ENCODE measurements around the gene PCCA. TPM values are rescaled to one million over a fixed set of nuclear protein-coding genes. Genes with fewer than 3 reads are reported as not detected.

Gene PCCA
- polyA plus RNA-seq, 2 of the 4 experiments (the other 2 are of a cell fraction): 13.2 to 13.7 TPM

DNA sequence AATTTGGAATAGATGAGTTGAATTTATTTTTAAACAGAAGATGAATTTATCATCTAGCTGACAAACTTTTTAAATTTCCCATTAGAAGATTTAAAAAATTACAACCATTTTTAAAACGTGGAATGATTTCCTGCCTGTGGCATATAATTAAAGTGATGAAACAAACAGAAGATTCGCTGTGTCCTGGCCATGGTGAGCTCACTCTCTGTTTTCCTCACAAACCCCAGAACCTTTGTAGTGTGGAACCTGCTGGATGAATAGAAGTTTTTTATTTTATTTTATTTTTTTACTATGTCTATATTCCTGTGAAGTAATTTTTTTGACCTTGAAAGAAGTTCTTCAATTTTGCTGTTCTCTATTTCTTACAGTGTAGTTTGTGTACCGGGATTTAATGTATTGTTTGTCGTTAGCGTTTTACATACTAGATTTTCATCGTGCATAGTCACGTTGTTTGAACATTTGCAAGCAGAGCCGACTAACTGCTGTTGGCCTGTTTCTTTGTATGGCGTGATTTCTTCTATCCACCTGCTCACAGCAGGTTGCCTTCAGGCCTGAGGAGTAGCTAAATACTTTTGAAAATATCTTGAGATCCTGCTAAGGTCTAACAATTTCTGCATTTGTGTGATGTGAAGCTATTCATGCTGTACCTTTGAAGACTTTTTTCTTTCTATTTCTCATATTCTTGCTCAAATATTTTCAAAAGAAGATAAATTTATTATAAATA, 350.5 kb downstream of the PCCA start:
- Histone ChIP-seq H3K4me1 (peaks cover 54% of the 10 kb centered on the region), H3K9me3 (no peaks in the 10 kb centered on the region), H3K4me2 (peak overlapping the region; percentile 94), H3K27ac (peak overlapping the region; percentile 78 to 81), H3K4me3 (no peak overlapping the region)
- peak in 1 of 2 experiments; percentile 24 for DNase-seq (ENCODE audit: low read depth in 1 of 2, low spot score in 1 of 2)
- POLR2A ChIA-PET: interaction anchor here (1.1 kb wide), 1 partner anchor 458 kb away, joined by 3 read pairs; the partner anchor contains the start of gene ZIC2
- WGBS (ENCODE audit: missing lambda C conversion rate): 8% methylated on average over 9 of the region's 9 CpGs
- CTCF ChIA-PET: interaction anchor here (0.8 to 1.0 kb wide), 2 partner anchors 14 to 782 kb away, joined by 3 read pairs; no protein-coding TSS in a partner anchor
- no peak for FAIRE-seq
- TF ChIP-seq HOXB5 (CRISPR knock-in tag; IDR thresholded peaks at IDR 0.05) (no peak), FOSL2 (IDR thresholded peaks at IDR 0.05) (no peak), FOSL2 (CRISPR knock-in tag; IDR thresholded peaks at IDR 0.05) (no peak), TP53 (CRISPR knock-in tag; IDR thresholded peaks at IDR 0.05) (no peak), ZFP36 (IDR thresholded peaks at IDR 0.05; ENCODE audit: borderline replicate concordance, partially characterized antibody) (no peak), SMC3 (IDR thresholded peaks at IDR 0.05) (no peak), GATA3 (IDR thresholded peaks at IDR 0.05; ENCODE audit: borderline replicate concordance) (no peak), CHD2 (IDR thresholded peaks at IDR 0.05; ENCODE audit: low read length, partially characterized antibody) (no peak), NR3C1 (IDR thresholded peaks at IDR 0.05) (no peak), POLR2A (IDR thresholded peaks at IDR 0.05; ENCODE audit: low read length) (no peak), MYC (IDR thresholded peaks at IDR 0.05; ENCODE audit: borderline replicate concordance, low read length) (no peak), CBX8 (IDR thresholded peaks at IDR 0.05) (no peak), POLR2AphosphoS2 (conservative IDR thresholded peaks at IDR 0.05; ENCODE audit: low read length) (no peak), CHD4 (IDR thresholded peaks at IDR 0.05; ENCODE audit: borderline replicate concordance) (no peak), BHLHE40 (IDR thresholded peaks at IDR 0.05; ENCODE audit: low read depth, low read length) (no peak), ESRRA (IDR thresholded peaks at IDR 0.05; ENCODE audit: borderline replicate concordance, low read length) (no peak)
- no peak for ATAC-seq

DNA sequence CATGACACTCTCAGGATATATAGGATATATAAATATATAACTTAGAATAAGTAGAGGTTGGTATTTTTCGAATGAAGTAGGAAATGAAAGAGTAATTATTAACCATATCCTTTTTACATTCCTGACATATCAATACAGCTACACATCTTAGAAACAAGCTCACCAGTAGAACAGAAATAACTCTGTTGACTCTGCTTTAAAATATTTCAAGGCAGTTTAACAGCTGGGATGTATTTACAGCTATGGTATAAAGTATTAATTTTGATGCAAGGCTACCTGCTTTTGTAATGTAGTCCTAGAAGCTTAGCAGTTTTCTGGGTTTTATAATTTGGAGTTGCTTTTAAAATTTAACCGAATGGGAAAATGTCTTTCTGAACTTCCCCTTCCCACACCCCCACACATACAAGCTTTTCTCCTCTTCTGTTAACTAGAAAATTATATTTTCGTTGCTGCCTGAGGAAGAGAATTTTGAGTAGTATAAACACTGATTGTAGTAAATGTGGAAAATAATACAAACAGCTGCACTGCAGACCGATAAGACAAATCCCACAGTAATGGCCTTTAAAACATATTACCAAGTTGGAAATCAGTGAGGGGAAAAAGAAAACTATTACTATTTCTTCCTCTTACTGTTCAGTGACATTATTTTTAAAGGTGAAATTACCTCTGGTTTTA, 352.0 kb downstream of the PCCA start:
- POLR2A ChIA-PET: no interaction called here
- DNase-seq (ENCODE audit: low read depth in 1 of 2, low spot score in 1 of 2) (no peak), ATAC-seq (peak in 1 of 2 experiments; percentile 64; a peak in 3 of 6 replicates), FAIRE-seq (no peak)
- WGBS (ENCODE audit: missing lambda C conversion rate): 4% methylated on average over 4 of the region's 4 CpGs
- CTCF ChIA-PET: interaction anchor here (0.9 kb wide), 1 partner anchor 74 kb away, joined by 3 read pairs; no protein-coding TSS in a partner anchor
- peaks cover 49% of the 10 kb centered on the region for H3K4me1 ChIP-seq
- TF ChIP-seq RCOR1 (IDR thresholded peaks at IDR 0.05; ENCODE audit: low read depth, low read length) (no peak), FOSL2 (IDR thresholded peaks at IDR 0.05) (no peak), FOSL2 (CRISPR knock-in tag; IDR thresholded peaks at IDR 0.05) (peak; percentile 25; the same call in 1 of the 2 replicates), MAFK (IDR thresholded peaks at IDR 0.05; ENCODE audit: partially characterized antibody) (no peak), CBX2 (IDR thresholded peaks at IDR 0.05; ENCODE audit: borderline replicate concordance, low read depth) (no peak), HOXA7 (CRISPR knock-in tag; IDR thresholded peaks at IDR 0.05) (no peak)
- TF ChIP-seq, protein P1, sequence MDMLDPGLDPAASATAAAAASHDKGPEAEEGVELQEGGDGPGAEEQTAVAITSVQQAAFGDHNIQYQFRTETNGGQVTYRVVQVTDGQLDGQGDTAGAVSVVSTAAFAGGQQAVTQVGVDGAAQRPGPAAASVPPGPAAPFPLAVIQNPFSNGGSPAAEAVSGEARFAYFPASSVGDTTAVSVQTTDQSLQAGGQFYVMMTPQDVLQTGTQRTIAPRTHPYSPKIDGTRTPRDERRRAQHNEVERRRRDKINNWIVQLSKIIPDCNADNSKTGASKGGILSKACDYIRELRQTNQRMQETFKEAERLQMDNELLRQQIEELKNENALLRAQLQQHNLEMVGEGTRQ (IDR thresholded peaks at IDR 0.05): no peak
- no peaks in the 10 kb centered on the region for H3K9me3 ChIP-seq
- peak overlapping the region; percentile 94 for H3K4me2 ChIP-seq
- H3K4me3 ChIP-seq: peak overlapping the region; percentile 19; the same call in 1 of the 3 replicates
- H3K27ac ChIP-seq: peak overlapping the region; percentile 78 to 84

DNA sequence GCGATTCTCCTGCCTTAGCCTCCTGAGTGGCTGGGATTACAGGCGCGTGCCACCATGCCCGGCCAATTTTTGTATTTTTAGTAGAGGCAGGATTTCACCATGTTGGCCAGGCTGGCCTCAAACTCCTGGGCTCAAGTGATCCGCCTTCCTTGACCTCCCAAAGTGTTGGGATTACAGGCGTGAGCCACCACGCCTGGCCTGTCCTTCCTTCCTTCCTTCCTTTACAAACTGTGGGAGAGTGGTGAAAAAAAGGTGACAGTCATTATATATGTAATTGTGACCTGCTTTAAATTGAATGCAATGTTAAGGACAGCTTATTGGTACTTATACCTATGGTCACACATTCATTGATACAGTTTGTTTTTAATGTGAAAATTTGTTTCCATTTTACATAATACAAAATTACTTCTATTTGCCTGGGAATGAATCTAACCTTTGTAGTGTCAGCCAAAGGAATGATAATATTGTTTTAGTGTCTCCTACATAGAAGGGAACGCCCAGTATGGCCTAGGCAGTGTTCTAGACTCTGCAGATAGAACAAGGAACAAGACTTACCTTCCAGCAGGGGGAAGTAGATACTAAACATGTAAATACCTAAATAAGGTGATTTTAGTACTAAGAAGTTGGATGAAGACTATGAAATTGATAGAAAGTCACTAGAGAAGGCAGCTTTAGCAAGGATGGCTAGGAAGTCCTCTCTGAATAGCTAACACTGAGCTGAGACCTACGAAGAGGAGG, 353.4 kb downstream of the PCCA start:
- FAIRE-seq (no peak), ATAC-seq (peak in 1 of 2 experiments; percentile 54; a peak in 2 of 6 replicates), DNase-seq (ENCODE audit: low read depth in 1 of 2, low spot score in 1 of 2) (no peak)
- H3K4me3 ChIP-seq: no peak overlapping the region
- 94% methylated on average over 9 of the region's 9 CpGs for WGBS (ENCODE audit: missing lambda C conversion rate)
- peaks cover 49% of the 10 kb centered on the region for H3K4me1 ChIP-seq
- no peak for TF ChIP-seq JUN (IDR thresholded peaks at IDR 0.05)
- no peak for TF ChIP-seq RCOR1 (IDR thresholded peaks at IDR 0.05; ENCODE audit: low read depth, low read length)
- TF ChIP-seq HOXB5 (CRISPR knock-in tag; IDR thresholded peaks at IDR 0.05): no peak
- TF ChIP-seq HOXB13 (CRISPR knock-in tag; IDR thresholded peaks at IDR 0.05; ENCODE audit: low read depth): no peak
- TF ChIP-seq CBX8 (IDR thresholded peaks at IDR 0.05): no peak
- TF ChIP-seq PHF8 (IDR thresholded peaks at IDR 0.05; ENCODE audit: borderline replicate concordance, low read depth): no peak
- TF ChIP-seq, protein P1 (IDR thresholded peaks at IDR 0.05): no peak
- TF ChIP-seq, protein P2, sequence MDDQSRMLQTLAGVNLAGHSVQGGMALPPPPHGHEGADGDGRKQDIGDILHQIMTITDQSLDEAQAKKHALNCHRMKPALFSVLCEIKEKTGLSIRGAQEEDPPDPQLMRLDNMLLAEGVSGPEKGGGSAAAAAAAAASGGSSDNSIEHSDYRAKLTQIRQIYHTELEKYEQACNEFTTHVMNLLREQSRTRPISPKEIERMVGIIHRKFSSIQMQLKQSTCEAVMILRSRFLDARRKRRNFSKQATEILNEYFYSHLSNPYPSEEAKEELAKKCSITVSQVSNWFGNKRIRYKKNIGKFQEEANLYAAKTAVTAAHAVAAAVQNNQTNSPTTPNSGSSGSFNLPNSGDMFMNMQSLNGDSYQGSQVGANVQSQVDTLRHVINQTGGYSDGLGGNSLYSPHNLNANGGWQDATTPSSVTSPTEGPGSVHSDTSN (IDR thresholded peaks at IDR 0.05): no peak
- no peak for TF ChIP-seq CBX2 (IDR thresholded peaks at IDR 0.05; ENCODE audit: borderline replicate concordance, low read depth)
- no peaks in the 10 kb centered on the region for H3K9me3 ChIP-seq
- H3K4me2 ChIP-seq: no peak overlapping the region; the same call in 2 of the 3 replicates
- ChIA-PET CTCF (interaction anchor here (0.9 kb wide), 1 partner anchor 22 kb away, joined by 5 read pairs; no protein-coding TSS in a partner anchor), POLR2A (no interaction called here)
- peak overlapping the region; percentile 6 to 77; a peak in 3 of 6 replicates for H3K27ac ChIP-seq

Data from A549 (cell line).